ENCODE data around the gene WFDC12. TPM values are rescaled to one million over a fixed set of nuclear protein-coding genes. Genes with fewer than 3 reads are reported as not detected.

WFDC12 gene
- total and polyA plus RNA-seq, 10 donors, result not detected

DNA sequence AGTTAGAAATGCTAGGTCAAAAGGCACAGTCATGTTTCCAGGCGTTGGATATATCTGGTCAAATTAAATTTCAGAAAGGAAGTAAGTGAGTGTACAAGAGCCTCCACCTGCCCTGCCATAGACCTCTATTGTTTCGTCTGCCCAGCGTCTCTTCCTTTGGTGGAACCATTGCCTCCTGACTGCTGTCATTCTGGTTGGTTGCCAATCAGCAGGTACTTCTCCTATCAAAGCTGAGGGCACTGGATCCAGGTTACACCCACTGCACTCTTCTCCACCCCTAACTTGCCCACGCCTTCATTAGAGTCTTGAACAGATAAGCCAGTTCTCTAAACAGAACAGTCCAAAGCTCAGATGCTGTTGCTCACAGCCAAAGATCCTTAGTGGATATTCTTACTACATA is 6.7 kb downstream of the WFDC12 start:
- Histone ChIP-seq H3K27ac (no peak overlapping the region), H3K4me3 (no peak overlapping the region), H3K27me3 (replicated peaks in 1 of 7) (peaks cover 0 to 57% (median 0%) of the 10 kb centered on the region in 7 donors), H3K9me3 (no peaks in the 10 kb centered on the region), H3K4me1 (no peaks in the 10 kb centered on the region), H3K36me3 (no peaks in the 10 kb centered on the region)
- intact Hi-C loops (cut with DNase I; ENCODE audit: low total_unique reads), result no loop called here
- 66 to 74% (median 68%) methylated on average over 4 of the region's 4 CpGs for WGBS, 5 donors
- no peak for DNase-seq
- TF ChIP-seq, protein P1, sequence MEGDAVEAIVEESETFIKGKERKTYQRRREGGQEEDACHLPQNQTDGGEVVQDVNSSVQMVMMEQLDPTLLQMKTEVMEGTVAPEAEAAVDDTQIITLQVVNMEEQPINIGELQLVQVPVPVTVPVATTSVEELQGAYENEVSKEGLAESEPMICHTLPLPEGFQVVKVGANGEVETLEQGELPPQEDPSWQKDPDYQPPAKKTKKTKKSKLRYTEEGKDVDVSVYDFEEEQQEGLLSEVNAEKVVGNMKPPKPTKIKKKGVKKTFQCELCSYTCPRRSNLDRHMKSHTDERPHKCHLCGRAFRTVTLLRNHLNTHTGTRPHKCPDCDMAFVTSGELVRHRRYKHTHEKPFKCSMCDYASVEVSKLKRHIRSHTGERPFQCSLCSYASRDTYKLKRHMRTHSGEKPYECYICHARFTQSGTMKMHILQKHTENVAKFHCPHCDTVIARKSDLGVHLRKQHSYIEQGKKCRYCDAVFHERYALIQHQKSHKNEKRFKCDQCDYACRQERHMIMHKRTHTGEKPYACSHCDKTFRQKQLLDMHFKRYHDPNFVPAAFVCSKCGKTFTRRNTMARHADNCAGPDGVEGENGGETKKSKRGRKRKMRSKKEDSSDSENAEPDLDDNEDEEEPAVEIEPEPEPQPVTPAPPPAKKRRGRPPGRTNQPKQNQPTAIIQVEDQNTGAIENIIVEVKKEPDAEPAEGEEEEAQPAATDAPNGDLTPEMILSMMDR (IDR thresholded peaks at IDR 0.05 in 8 of 11, conservative IDR thresholded peaks at IDR 0.05 in 3 of 11), result no peak
- no peak for TF ChIP-seq POLR2AphosphoS5 (IDR thresholded peaks at IDR 0.05)
- no peak for TF ChIP-seq POLR2A (IDR thresholded peaks at IDR 0.05)

DNA sequence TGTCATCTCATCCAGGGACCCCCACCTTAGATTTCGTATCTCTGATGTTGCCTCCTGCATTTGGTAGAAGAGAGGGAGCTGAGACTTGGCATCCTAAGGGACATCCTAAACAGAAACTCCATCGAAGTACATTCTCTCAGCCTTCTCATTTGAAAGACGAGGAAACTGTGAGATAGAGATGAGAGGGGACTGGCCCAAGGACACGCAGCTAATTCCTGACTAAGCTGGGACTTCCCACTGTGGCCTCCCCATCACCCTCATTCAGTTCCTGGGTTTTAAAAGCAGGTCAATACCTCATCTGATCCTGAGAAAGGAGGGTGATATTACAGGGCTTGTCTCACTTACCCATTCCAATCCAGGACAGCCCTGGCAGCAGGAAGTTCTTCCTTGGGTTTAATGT is 8.4 kb downstream of the WFDC12 start:
- WGBS, 5 donors, result 59 to 86% (median 72%) methylated on average over 4 of the region's 4 CpGs
- TF ChIP-seq, protein P1 (IDR thresholded peaks at IDR 0.05 in 8 of 11, conservative IDR thresholded peaks at IDR 0.05 in 3 of 11), result no peak
- TF ChIP-seq POLR2AphosphoS5 (IDR thresholded peaks at IDR 0.05) (no peak), POLR2A (IDR thresholded peaks at IDR 0.05) (no peak)

DNA sequence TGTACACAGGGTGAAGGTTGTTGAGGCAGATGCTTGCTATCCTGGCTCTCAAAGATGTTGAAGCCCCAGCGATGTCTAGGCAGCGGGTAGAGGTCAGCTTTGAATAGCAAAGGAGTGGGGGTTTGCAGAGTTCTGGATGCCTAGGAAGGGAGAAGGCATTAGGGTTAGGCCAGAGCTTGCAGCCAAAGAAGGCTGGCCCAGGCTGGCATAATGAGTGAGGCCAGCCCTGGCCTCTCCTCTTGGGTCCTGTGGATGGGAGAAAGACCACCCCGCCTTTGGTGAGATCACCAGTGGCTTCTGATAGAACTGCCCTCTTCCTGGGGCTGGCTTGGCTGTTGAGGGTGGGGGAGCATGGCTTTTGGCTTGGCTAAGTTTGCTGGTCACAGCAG is 8.9 kb downstream of the WFDC12 start:
- 53 to 79% (median 73%) methylated on average over 2 to 3 of the region's 3 CpGs for WGBS, 5 donors
- Histone ChIP-seq H3K4me1 (no peaks in the 10 kb centered on the region), H3K4me3 (no peak overlapping the region), H3K27ac (no peak overlapping the region), H3K27me3 (replicated peaks in 1 of 7) (peaks cover 0 to 71% (median 4%) of the 10 kb centered on the region in 7 donors), H3K9me3 (no peaks in the 10 kb centered on the region), H3K36me3 (no peaks in the 10 kb centered on the region)
- TF ChIP-seq POLR2AphosphoS5 (IDR thresholded peaks at IDR 0.05) (no peak), POLR2A (IDR thresholded peaks at IDR 0.05) (no peak)
- TF ChIP-seq, protein P1 (IDR thresholded peaks at IDR 0.05 in 8 of 11, conservative IDR thresholded peaks at IDR 0.05 in 3 of 11), result no peak
- intact Hi-C loops (cut with DNase I; ENCODE audit: low total_unique reads), result no loop called here
- no peak for DNase-seq

More for the DNA sequence above, 8.4 kb downstream of the WFDC12 start:
- no peak overlapping the region for H3K27ac ChIP-seq
- H3K4me3 ChIP-seq, result no peak overlapping the region
- no peaks in the 10 kb centered on the region for H3K36me3 ChIP-seq
- H3K9me3 ChIP-seq, result no peaks in the 10 kb centered on the region
- intact Hi-C loops (cut with DNase I; ENCODE audit: low total_unique reads), result no loop called here
- no peak for DNase-seq
- no peaks in the 10 kb centered on the region for H3K4me1 ChIP-seq
- peaks cover 0 to 70% (median 4%) of the 10 kb centered on the region in 7 donors for H3K27me3 ChIP-seq (replicated peaks in 1 of 7)

DNA sequence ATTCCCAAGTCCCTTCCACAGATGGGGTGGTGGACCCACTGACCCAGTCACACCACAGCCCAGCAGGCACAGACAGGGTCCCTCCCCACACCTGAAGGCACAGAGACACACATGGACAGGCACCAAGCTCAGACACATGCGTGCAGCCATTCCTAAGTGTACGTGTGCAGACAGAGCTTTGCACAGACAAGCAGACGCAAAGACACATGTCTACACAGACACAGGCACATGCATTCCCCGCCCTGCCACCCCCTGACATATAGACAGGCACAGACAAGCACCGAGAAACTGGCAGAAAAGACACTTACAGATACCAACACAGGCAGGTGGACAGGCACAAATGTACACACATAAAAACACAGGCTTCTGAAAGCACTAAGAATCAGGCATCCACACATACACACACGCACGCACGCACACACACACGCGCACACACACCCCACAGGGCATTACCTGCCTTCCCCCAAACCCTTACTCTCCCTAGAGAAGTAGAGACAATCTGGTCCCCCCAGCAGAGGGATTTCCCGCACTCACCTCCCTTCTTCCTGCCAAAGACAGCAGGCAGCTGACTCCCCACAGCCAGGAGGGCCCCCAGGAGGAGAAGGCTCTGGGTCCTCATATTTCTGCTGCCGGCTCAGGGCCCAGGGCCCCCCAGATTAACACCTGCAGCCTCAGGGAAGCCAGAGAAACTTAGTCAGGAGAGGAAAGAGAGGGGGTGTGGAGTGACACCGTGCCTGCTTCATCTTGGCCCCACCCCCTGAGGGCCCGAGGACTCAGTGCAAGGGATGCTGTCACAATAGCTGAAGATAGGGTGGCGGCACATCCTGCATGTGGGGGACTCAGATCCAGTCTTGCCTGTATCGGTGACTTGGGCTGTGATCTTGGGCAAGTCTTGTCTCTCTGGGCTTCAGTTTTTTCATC is 9.5 kb downstream of the WFDC12 start, which contains the start of gene WFDC5:
Gene WFDC5 (minus strand): TSS at position 710 of the 921 bp plus-strand sequence. CDS start 91 bp downstream, at position 619.
- TF ChIP-seq POLR2A (IDR thresholded peaks at IDR 0.05) (no peak), POLR2AphosphoS5 (IDR thresholded peaks at IDR 0.05) (no peak)
- TF ChIP-seq, protein P1 (IDR thresholded peaks at IDR 0.05 in 8 of 11, conservative IDR thresholded peaks at IDR 0.05 in 3 of 11), result no peak
- H3K4me1 ChIP-seq, result no peaks in the 10 kb centered on the region
- H3K27me3 ChIP-seq (replicated peaks in 1 of 7), result peaks cover 0 to 72% (median 4%) of the 10 kb centered on the region in 7 donors
- no peak within 1 kb of the TSS for H3K4me3 ChIP-seq
- H3K36me3 ChIP-seq, result no peaks in the 10 kb centered on the region
- intact Hi-C loops (cut with DNase I; ENCODE audit: low total_unique reads), result no loop called here
- DNase-seq, result no peak
- no peak within 1 kb of the TSS for H3K27ac ChIP-seq
- H3K9me3 ChIP-seq, result no peaks in the 10 kb centered on the region
- WGBS, 5 donors, result 53 to 67% (median 56%) methylated on average over 14 to 16 of the region's 16 CpGs

Measured in spleen (tissue), 11 donors.